Ovary (tissue), 9 donors: ENCODE data around the gene EFEMP2. TPM values are rescaled to one million over a fixed set of nuclear protein-coding genes. Genes with fewer than 3 reads are reported as not detected.

ENCODE experiments used
- DNase-seq, 5 donors: peaks; one replicate each; pipeline ENCODE4 v3.0.0-alpha.2; 2019 to 2020
- H3K27ac ChIP-seq, 2 donors: fragments of 200-600 bp; one replicate each; pipeline versions ENCODE4 v1.5.1 to v1.8.0; 2019 to 2022
- H3K27me3 ChIP-seq: fragments of 200-600 bp; one replicate; pipeline ENCODE4 v1.8.0; 2022
- H3K36me3 ChIP-seq: fragments of 200-600 bp; sonication (generic); one replicate; pipeline ENCODE4 v1.5.1; 2019
- H3K4me1 ChIP-seq: one replicate; pipeline ENCODE4 v1.8.1; 2013; ENCODE audit warnings: mild to moderate bottlenecking, moderate library complexity; ENCODE audit not compliant: insufficient read depth
- H3K4me3 ChIP-seq: fragments of 200-600 bp; sonication (generic); one replicate; pipeline ENCODE4 v1.5.1; 2017
- H3K9me3 ChIP-seq, 2 donors: fragments of 200-600 bp in 1 of 2; sonication (generic) in 1 of 2; one replicate each; pipeline versions ENCODE4 v1.5.1 to v1.8.1; 2013 to 2019; ENCODE audit warnings: mild to moderate bottlenecking in 1 of 2, moderate library complexity in 1 of 2
- EP300 ChIP-seq: sonication (generic); formaldehyde crosslinking; IDR thresholded peaks from one replicate; pipeline ENCODE4 v1.6.1; 2017; ENCODE audit warnings: antibody characterized with exemption
- POLR2A ChIP-seq: fragments of 450-650 bp; IDR thresholded peaks from one replicate; pipeline ENCODE4 v1.6.1; 2017; ENCODE audit warnings: antibody characterized with exemption, mild to moderate bottlenecking, moderate library complexity
- WGBS, 3 donors: extraction: QIAGEN DNeasy Blood & Tissue Kit in 1 of 3; methylation state at CpG; one replicate each; pipeline versions ENCODE4 v1.1.5 to v1.1.7; 2013 to 2017; 5-methylcytosine and 5-hydroxymethylcytosine counted together
- intact Hi-C, 4 donors: fragments of 100-400 bp; cut with DNase I; formaldehyde crosslinking; loops; one replicate each; pipeline versions ENCODE4 v1.11.0 to v1.15.1; 2022 to 2023
- polyA plus RNA-seq, 2 donors: library from polyadenylated mRNA; stranded (reverse); fragments of 200-250 nt in 1 of 2; fragments of 350-450 nt in 1 of 2; fragmentation: Illumina TruSeq in 1 of 2; extraction: RNeasy Lipid Tissue Mini Kit (QIAGEN cat#74804) in 1 of 2; gene quantifications; one replicate each; pipeline ENCODE4 v1.2.3, GENCODE V29; 2013 to 2014
- total RNA-seq, 7 donors: library from RNA; depleted of rRNA in 2 of 7; stranded (reverse); fragments of >200 nt in 2 of 7; fragmentation: NEBNext Ultra II Directional in 3 of 7; extraction: Animal tissue kit (Norgen Biotek cat#: 25700) in 3 of 7; gene quantifications; one replicate each; pipeline versions ENCODE4 v1.1.0 to v1.2.4, GENCODE V29; 2016 to 2023
- TF ChIP-seq, protein P1 (sequence below), 3 donors: fragments of 450-650 bp in 2 of 3; fragments of 200-600 bp in 1 of 3; IDR thresholded peaks; one replicate each; pipeline versions ENCODE4 v1.5.1 to v1.8.0; 2016 to 2022; ENCODE audit warnings: antibody characterized with exemption in 3 of 3, mild to moderate bottlenecking in 1 of 3
- donor health status: DM: no; HTN: no; CAD: no; lungs with moderate emphysema.
- donor health status: DM: no; HTN: no; CAD: no.
- donor health status: Bipolar disorder and iron deficiency.
- donor health status: DM: yes; HTN: yes; CAD: no.
- donor health status: DM: no; HTN: no; CAD: no.
- donor health status: DM: yes; HTN: yes; CAD: no.

EFEMP2 gene
- total and polyA plus RNA-seq, 9 donors: 46.6 to 172 (median 132) TPM

DNA sequence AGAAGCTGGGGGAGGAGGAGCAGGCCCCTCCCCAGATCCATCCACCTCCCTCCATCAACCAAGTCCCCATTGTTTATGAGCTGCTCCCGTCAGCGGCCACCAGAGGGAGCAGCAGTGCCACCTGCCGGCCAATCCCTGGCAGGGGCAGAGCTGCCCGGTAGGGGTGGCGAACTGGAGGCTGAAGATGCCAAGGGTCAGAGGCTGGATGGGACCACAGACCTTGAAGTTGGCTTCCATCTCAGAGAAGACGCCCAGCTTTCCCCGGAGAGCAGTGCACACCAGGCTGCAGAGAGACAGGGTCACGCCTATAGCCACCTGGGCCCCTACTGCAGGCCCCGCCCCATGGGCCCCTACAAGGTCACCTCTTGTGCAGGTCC is 12.1 kb upstream of the EFEMP2 start:
- peak; percentile 65 to 84 (median 77) for DNase-seq
- H3K27me3 ChIP-seq: no peaks in the 10 kb centered on the region
- no peaks in the 10 kb centered on the region for H3K9me3 ChIP-seq
- H3K36me3 ChIP-seq: no peaks in the 10 kb centered on the region
- no peak overlapping the region for H3K27ac ChIP-seq
- no peak overlapping the region for H3K4me3 ChIP-seq
- intact Hi-C loops: loop anchor here (2.0 to 10.0 kb wide), 6 partner anchors 78 to 1230 kb away; partner anchors contain the start of genes SART1 (in 2 of the 4) and KDM2A (in 1 of the 4)
- 17 to 24% (median 19%) methylated on average over 9 of the region's 9 CpGs for WGBS, 3 donors
- H3K4me1 ChIP-seq: peaks cover 3% of the 10 kb centered on the region
- no peak for TF ChIP-seq POLR2A
- TF ChIP-seq, protein P1, sequence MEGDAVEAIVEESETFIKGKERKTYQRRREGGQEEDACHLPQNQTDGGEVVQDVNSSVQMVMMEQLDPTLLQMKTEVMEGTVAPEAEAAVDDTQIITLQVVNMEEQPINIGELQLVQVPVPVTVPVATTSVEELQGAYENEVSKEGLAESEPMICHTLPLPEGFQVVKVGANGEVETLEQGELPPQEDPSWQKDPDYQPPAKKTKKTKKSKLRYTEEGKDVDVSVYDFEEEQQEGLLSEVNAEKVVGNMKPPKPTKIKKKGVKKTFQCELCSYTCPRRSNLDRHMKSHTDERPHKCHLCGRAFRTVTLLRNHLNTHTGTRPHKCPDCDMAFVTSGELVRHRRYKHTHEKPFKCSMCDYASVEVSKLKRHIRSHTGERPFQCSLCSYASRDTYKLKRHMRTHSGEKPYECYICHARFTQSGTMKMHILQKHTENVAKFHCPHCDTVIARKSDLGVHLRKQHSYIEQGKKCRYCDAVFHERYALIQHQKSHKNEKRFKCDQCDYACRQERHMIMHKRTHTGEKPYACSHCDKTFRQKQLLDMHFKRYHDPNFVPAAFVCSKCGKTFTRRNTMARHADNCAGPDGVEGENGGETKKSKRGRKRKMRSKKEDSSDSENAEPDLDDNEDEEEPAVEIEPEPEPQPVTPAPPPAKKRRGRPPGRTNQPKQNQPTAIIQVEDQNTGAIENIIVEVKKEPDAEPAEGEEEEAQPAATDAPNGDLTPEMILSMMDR (IDR thresholded peaks at IDR 0.05): peak; percentile 92 to 99 (median 98)

DNA sequence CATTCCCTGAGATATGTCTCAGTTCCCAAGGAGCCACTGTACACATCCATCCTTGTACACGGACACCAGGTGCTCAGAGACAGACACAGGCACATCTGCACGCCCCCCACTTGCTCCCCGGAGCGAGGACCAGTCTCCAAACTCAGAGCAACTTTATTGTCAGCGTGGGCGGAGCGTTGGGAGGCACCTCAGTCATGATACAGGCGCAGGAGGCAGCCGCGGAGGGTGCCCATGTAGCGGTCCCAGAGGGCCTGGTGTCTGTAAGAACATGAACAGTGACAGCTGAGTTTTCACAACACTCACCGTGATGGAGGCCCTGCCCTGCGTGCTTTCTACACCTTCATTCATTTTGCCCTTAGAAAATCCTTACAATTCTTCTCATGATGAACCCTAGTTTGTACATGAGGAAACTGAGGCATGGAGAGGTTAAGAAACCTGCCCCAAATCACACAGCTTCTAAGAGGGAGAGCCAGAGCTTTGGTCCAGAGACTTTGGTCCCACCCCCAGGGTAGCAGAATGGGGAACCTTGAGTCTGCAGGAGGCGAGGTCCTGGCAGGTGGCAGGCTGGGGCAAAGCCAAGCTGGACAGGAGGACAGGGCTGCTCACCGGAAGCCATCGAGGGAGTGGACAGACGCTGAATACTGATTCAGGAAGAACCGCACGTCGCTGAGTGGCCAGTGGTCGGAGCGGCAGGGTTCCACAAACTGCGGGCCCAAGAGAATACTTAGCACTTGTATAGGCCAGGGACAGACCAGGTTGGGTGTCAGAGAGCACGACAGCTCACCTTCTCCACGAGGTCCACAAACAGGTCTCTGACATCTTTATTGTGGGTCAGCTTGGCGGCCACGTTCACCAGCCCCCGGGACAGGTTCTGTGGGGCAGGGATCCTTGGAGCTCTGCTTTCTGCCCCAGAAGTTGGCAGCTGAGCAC is 11.5 kb upstream of the EFEMP2 start:
- intact Hi-C loops: loop anchor here (2.0 to 10.0 kb wide), 5 partner anchors 81 to 1231 kb away; partner anchors contain the start of genes KDM2A (in 1 of the 4) and SART1 (in 1 of the 4)
- 79 to 85% (median 79%) methylated on average over 23 to 28 of the region's 28 CpGs for WGBS, 3 donors
- Histone ChIP-seq H3K27ac (no peak overlapping the region), H3K4me1 (peaks cover 3% of the 10 kb centered on the region), H3K9me3 (no peaks in the 10 kb centered on the region), H3K4me3 (no peak overlapping the region), H3K27me3 (no peaks in the 10 kb centered on the region), H3K36me3 (no peaks in the 10 kb centered on the region)
- DNase-seq: peak in 2 of 5 donors; percentile 16 to 43
- TF ChIP-seq, protein P1 (IDR thresholded peaks at IDR 0.05): no peak

DNA sequence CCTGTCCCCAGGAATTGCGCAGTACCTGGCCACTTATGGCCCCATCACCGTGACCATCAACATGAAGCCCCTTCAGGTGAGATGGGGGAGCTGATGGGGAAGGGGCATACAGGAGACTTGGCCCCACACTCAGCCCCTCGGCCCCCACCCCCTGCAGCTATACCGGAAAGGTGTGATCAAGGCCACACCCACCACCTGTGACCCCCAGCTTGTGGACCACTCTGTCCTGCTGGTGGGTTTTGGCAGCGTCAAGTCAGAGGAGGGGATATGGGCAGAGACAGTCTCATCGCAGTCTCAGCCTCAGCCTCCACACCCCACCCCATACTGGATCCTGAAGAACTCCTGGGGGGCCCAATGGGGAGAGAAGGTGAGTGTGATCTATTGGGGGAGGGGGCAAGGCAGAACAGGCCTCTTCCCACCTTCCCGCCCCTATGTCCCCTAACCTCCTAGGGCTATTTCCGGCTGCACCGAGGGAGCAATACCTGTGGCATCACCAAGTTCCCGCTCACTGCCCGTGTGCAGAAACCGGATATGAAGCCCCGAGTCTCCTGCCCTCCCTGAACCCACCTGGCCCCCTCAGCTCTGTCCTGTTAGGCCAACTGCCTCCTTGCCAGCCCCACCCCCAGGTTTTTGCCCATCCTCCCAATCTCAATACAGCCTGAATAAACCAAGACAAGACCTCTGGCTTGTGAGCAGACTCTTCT is 10.6 kb upstream of the EFEMP2 start:
- intact Hi-C loops: loop anchor here (5.0 to 10.0 kb wide), 4 partner anchors 82 to 1232 kb away; partner anchors contain the start of genes KDM2A (in 1 of the 4) and SART1 (in 1 of the 4)
- H3K36me3 ChIP-seq: no peaks in the 10 kb centered on the region
- no peak overlapping the region for H3K4me3 ChIP-seq
- H3K9me3 ChIP-seq: no peaks in the 10 kb centered on the region
- TF ChIP-seq EP300 (no peak), POLR2A (no peak)
- TF ChIP-seq, protein P1 (IDR thresholded peaks at IDR 0.05): no peak
- H3K27me3 ChIP-seq: no peaks in the 10 kb centered on the region
- no peak overlapping the region for H3K27ac ChIP-seq
- WGBS, 3 donors: 85 to 86% (median 85%) methylated on average over 13 of the region's 13 CpGs
- no peak for DNase-seq
- peaks cover 3% of the 10 kb centered on the region for H3K4me1 ChIP-seq
